SKM-1 treated with dmso at 0.1 percent for 144 hours (cell line): ENCODE data around the gene CXCL13.
"Not testable (repeated sequence)": the region's sequence is repeated elsewhere in the genome, so short reads cannot be mapped to it uniquely, and the experiment has no call there.

Experiments used
- DNase-seq: peaks from one replicate; lab custom pipeline; 2025; ENCODE audit not compliant: unreplicated experiment; lab: John Stamatoyannopoulos, UW

Gene CXCL13

DNA sequence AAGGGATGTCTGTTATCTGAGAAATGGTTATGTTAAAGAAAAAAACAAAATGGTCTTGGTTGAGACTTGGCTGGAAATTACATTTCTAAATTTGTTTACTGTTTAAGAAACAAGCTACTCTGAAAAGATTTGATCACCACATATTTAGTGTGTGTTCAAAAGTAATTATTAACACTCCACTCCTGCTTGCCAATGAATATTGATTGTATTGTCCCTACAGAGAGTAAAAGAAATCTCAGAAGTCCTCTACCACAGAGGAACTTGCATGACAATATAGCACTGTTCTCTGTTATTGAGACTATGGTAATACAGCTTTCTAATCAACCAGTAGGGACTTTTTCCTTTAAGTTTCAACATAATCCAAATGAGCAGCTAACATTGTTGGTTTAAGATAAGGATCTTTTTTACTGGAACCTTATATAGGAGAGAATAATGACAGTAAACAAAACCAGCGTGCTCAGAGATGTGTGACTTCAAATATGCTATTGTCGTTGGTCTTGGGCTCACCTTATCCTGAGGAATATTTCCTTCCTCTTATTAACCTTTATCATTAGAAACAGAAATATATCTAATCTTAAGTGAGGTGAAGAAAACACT lies 47.6 kb downstream of the CXCL13 start:
- DNase-seq, result no peak

DNA sequence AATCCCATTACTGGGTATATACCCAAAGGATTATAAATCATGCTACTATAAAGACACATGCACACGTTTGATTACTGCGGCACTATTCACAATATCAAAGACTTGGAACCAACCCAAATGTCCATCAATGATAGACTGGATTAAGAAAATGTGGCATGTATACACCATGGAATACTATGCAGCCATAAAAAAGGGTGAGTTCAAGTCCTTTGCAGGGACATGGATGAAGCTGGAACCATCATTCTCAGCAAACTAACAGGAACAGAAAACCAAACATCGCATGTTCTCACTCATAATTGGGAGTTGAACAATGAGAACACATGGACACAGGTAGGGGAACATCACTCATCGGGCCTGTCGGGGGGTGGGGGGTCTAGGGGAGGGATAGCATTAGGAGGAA lies 54.7 kb downstream of the CXCL13 start:
- DNase-seq, result not testable (repeated sequence)
